Neural crest cell (in vitro differentiated cells): ENCODE results near the gene FNDC3B. TPM values are rescaled to one million over a fixed set of nuclear protein-coding genes. Genes with fewer than 3 reads are reported as not detected.

ENCODE experiments used
- DNase-seq: peaks from one replicate; pipeline ENCODE4 v3.0.0; 2021; ENCODE audit warnings: low read depth, mixed read lengths, low spot score
- H3K27ac Mint-ChIP-seq: one replicate; pipeline ENCODE4 v1.8.0; 2021; ENCODE audit warnings: mild to moderate bottlenecking, mixed read lengths; ENCODE audit not compliant: unreplicated experiment
- H3K27me3 Mint-ChIP-seq: 2 replicates; pipeline ENCODE4 v1.8.0; 2021; ENCODE audit warnings: low read depth, mild to moderate bottlenecking, mixed read lengths
- H3K36me3 Mint-ChIP-seq: 2 replicates; pipeline ENCODE4 v1.8.0; 2021; ENCODE audit warnings: low read depth, mild to moderate bottlenecking, mixed read lengths
- H3K4me1 Mint-ChIP-seq: 2 replicates; pipeline ENCODE4 v1.8.0; 2021; ENCODE audit warnings: mixed read lengths
- H3K4me3 Mint-ChIP-seq: one replicate; pipeline ENCODE4 v1.8.0; 2021; ENCODE audit warnings: mild to moderate bottlenecking, mixed read lengths
- H3K9me3 Mint-ChIP-seq: 2 replicates; pipeline ENCODE4 v1.8.0; 2021; ENCODE audit warnings: mixed read lengths
- total RNA-seq: library from RNA; stranded (reverse); gene quantifications from 2 replicates; pipeline ENCODE4 v1.2.1, GENCODE V29; 2021
- TF ChIP-seq, protein P1 (sequence below): fragments of 200-600 bp; sonication (generic); conservative IDR thresholded peaks from 2 replicates; pipeline ENCODE4 v1.5.0; 2021; ENCODE audit warnings: antibody characterized with exemption, mild to moderate bottlenecking

Gene FNDC3B
- total RNA-seq, 1 donor from 2014 or later = 41.5 TPM

DNA sequence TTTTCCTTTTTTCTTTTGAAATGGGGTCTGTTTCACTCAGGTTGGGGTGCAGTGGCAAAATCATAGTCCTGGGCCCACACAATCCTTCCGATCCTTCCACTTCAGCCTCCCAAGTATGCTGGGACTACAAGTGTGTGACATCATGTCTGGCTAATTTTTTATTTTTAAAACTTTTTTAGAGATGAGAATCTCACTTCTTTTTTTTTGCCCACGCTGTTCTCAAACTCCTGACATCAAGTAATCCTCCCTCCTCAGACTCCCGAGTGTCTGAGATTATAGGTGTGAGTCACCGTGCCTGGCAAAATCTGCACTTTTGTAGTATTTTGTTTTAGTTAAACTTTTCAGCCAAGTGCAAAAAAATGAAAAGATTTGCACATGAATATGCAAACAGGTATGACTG lies 171.0 kb downstream of the FNDC3B start:
- no peak overlapping the region for H3K27ac Mint-ChIP-seq
- no peaks in the 10 kb centered on the region for H3K36me3 Mint-ChIP-seq
- no peaks in the 10 kb centered on the region for H3K27me3 Mint-ChIP-seq
- H3K9me3 Mint-ChIP-seq = no peaks in the 10 kb centered on the region
- no peak overlapping the region for H3K4me3 Mint-ChIP-seq
- DNase-seq = no peak
- TF ChIP-seq, protein P1, sequence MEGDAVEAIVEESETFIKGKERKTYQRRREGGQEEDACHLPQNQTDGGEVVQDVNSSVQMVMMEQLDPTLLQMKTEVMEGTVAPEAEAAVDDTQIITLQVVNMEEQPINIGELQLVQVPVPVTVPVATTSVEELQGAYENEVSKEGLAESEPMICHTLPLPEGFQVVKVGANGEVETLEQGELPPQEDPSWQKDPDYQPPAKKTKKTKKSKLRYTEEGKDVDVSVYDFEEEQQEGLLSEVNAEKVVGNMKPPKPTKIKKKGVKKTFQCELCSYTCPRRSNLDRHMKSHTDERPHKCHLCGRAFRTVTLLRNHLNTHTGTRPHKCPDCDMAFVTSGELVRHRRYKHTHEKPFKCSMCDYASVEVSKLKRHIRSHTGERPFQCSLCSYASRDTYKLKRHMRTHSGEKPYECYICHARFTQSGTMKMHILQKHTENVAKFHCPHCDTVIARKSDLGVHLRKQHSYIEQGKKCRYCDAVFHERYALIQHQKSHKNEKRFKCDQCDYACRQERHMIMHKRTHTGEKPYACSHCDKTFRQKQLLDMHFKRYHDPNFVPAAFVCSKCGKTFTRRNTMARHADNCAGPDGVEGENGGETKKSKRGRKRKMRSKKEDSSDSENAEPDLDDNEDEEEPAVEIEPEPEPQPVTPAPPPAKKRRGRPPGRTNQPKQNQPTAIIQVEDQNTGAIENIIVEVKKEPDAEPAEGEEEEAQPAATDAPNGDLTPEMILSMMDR = no peak
- peaks cover 13% of the 10 kb centered on the region for H3K4me1 Mint-ChIP-seq

DNA sequence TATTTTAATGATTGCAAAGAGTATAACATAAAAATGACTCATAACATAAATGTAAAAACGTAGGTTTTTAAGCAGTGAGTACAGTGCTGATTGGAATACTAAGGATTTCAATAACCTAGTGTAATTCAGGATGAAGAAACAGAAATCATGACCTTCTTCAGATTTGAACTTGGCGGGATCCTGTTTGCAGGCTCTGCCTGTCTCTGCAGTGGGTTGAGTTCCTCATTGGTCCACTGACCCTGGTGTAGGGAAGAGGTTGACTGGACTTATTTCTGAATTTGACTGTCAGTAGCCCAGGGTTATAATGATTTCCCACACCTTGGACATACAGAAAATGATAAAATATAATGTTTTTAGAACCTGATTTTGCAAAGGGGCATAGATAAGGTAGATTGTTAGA lies 171.7 kb downstream of the FNDC3B start:
- H3K9me3 Mint-ChIP-seq = no peaks in the 10 kb centered on the region
- peaks cover 11% of the 10 kb centered on the region for H3K4me1 Mint-ChIP-seq
- H3K36me3 Mint-ChIP-seq = no peaks in the 10 kb centered on the region
- H3K27me3 Mint-ChIP-seq = no peaks in the 10 kb centered on the region
- DNase-seq = no peak
- TF ChIP-seq, protein P1 = no peak
- no peak overlapping the region for H3K4me3 Mint-ChIP-seq
- H3K27ac Mint-ChIP-seq = no peak overlapping the region

DNA sequence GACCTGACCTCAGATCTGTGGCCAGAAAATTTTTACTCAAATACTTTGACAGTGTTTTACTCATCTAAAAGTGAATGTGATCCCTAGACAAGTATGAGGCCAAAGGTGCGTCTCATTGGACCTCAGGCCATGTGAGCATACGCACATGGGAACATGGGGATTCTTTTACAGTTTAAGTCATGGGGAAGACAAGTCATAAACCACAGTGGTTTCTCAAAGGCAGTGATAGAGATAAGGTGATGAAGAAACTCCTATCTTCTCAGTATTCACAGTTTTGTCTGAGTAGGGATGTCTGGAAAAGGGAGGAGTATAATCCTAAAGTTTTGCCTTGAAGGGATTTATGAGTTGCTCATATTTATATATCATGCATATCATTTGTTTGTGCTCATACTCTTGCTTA lies 173.8 kb downstream of the FNDC3B start:
- Mint-ChIP-seq H3K27ac (no peak overlapping the region), H3K27me3 (no peaks in the 10 kb centered on the region), H3K4me1 (peaks cover 28% of the 10 kb centered on the region), H3K4me3 (no peak overlapping the region), H3K9me3 (no peaks in the 10 kb centered on the region), H3K36me3 (no peaks in the 10 kb centered on the region)
- no peak for DNase-seq
- TF ChIP-seq, protein P1 = no peak

DNA sequence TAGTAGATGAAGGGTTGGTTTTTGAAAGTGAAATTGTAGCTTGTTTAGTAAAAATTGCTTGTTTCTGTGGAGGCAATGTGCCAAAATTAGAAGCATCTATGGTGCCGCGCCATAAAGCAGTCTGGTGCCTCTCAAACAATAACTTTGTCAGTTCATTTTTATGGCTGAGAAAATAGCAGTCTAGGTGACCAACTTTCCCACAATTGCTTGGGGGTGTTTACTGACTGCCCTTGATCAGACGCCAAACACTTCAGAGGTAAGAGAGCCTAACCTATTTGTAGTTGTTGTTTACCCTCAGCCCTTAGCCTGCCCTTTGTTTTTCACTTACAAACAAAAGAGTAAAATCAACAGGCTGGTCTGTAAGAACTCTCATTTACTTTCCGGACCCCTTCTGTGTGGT lies 174.5 kb downstream of the FNDC3B start:
- Mint-ChIP-seq H3K36me3 (no peaks in the 10 kb centered on the region), H3K9me3 (no peaks in the 10 kb centered on the region), H3K4me1 (peaks cover 35% of the 10 kb centered on the region), H3K27me3 (no peaks in the 10 kb centered on the region), H3K27ac (no peak overlapping the region), H3K4me3 (no peak overlapping the region)
- no peak for DNase-seq
- TF ChIP-seq, protein P1 = no peak

DNA sequence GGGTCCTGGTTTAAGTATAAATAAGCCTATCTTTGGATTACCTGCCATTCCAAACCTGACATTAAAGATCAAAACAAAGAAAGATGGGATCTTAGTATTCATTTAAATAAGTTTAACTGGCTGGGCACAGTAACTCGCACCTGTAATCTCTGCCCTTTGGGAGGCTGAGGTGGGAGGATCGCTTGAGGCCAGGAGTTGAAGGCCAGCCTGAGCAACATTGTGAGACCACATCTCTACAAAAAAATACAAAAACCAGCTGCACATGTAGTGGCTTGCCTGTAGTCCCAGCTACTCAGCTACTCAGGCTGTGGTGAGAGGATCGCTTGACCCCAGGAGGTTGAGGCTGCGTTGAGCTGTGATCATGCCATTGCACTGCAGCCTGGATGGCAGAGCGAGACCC lies 176.9 kb downstream of the FNDC3B start:
- DNase-seq = no peak
- Mint-ChIP-seq H3K27ac (no peak overlapping the region), H3K9me3 (no peaks in the 10 kb centered on the region), H3K27me3 (no peaks in the 10 kb centered on the region), H3K4me3 (no peak overlapping the region), H3K4me1 (peaks cover 42% of the 10 kb centered on the region), H3K36me3 (no peaks in the 10 kb centered on the region)
- TF ChIP-seq, protein P1 = no peak

DNA sequence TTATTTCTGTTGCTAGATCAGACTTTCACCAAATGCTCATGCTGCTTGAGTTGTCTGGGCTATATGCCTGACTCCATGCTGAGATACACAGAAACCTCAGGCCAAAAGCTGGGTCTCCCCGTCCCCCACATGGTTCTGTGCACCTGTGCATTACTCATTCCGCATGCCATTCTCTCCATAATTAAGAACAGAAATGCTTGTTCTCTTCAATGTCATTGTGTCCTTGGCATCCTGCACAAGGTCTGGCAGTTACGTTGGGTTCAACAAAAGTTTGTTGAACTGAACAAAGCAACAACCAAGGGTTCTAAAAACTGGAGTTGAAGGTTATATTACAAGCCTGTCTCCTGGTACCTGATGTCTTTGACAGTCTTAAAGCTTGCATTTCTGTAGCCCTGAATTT lies 177.5 kb downstream of the FNDC3B start:
- no peaks in the 10 kb centered on the region for H3K9me3 Mint-ChIP-seq
- no peaks in the 10 kb centered on the region for H3K27me3 Mint-ChIP-seq
- H3K4me3 Mint-ChIP-seq = no peak overlapping the region
- H3K27ac Mint-ChIP-seq = no peak overlapping the region
- TF ChIP-seq, protein P1 = no peak
- peaks cover 45% of the 10 kb centered on the region for H3K4me1 Mint-ChIP-seq
- no peak for DNase-seq
- H3K36me3 Mint-ChIP-seq = no peaks in the 10 kb centered on the region
